ENCODE measurements around the gene MS4A4E. TPM values are rescaled to one million over a fixed set of nuclear protein-coding genes. Genes with fewer than 3 reads are reported as not detected.
"Not testable (repeated sequence)": the region's sequence is repeated elsewhere in the genome, so short reads cannot be mapped to it uniquely, and the experiment has no call there.

The MS4A4E gene
- total RNA-seq, 2 experiments from 2014 or later, result not detected

DNA sequence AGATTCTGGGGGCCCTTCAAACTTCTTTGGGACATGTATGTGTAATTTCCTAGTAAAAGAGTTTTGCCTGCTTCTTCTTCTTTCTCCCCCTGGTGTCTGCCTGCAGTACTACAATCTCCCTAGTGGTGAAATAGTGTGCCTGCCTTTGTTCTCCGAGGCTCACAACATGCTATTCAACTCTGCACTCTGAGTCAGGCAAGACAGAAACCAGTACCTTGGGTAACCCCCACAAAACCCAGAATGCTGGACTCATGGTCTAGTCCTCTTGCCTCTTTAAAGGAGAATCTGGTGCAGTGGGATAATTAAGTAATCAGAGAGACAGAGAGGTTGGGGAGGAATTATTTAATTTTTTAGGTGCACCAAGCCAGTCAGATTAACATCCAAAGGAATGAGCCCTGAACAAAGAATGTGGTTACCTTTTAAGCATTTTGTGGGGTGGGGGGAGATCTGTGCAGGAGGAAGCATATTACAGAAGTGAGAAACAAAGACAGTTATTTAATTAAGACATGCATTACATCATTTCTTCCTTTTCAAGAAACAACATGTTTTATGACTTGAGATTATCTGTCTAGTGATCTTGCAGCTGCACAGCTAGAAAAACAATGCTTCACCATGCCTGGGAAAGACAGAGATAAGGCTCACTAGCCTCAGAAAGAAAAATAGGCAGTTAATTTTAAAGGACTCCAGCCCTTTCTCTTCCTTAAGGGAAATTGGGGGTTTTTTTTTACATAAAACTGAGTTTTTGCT lies 49.1 kb downstream of the MS4A4E start:
- POLR2A ChIA-PET, result interaction anchor here (0.9 kb wide), 1 partner anchor 384 kb away, joined by 4 read pairs; no protein-coding TSS in a partner anchor

GRCh38 chr11:60192564-60192963 lies 50.4 kb downstream of the MS4A4E start:
- BruUV-seq (replicated peaks); CTCF ChIA-PET (ENCODE audit: unreplicated experiment); H2AFZ ChIP-seq (ENCODE audit: low read length); H3K9me2 ChIP-seq (ENCODE audit: insufficient read depth, low read length); H3K79me2 ChIP-seq (ENCODE audit: insufficient read depth, low read depth, low read length); H3K4me1 ChIP-seq (ENCODE audit: insufficient read depth, low read length, poor library complexity, severe bottlenecking); H3K4me3 ChIP-seq (ENCODE audit: low read depth, low read length, poor library complexity, severe bottlenecking); H4K20me1 ChIP-seq (ENCODE audit: insufficient read depth, low read length); H3K27ac ChIP-seq (ENCODE audit: low read depth, low read length, poor library complexity, severe bottlenecking); H3K36me3 ChIP-seq (ENCODE audit: insufficient read depth, low read length); DNase-seq (ENCODE audit: low spot score); H3K9me3 ChIP-seq (ENCODE audit: low read length); H3K4me2 ChIP-seq (ENCODE audit: low read length): not testable (repeated sequence)
- intact Hi-C loops (cut with micrococcal nuclease; ENCODE audit: unreplicated experiment), result loop anchor here (5.0 kb wide), 1 partner anchor 370 kb away; no protein-coding TSS in a partner anchor
- POLR2A ChIA-PET, result interaction anchor here (0.7 kb wide), 1 partner anchor 10 kb away, joined by 3 read pairs; the partner anchor contains the start of gene MS4A6A

More for the DNA sequence above, 49.1 kb downstream of the MS4A4E start:
- Histone ChIP-seq H3K4me3 (ENCODE audit: low read depth, low read length, poor library complexity, severe bottlenecking) (no peak overlapping the region), H3K4me1 (ENCODE audit: insufficient read depth, low read length, poor library complexity, severe bottlenecking) (no peaks in the 10 kb centered on the region), H3K36me3 (ENCODE audit: insufficient read depth, low read length) (no peaks in the 10 kb centered on the region), H3K9me2 (ENCODE audit: insufficient read depth, low read length) (no peaks in the 10 kb centered on the region), H3K9me3 (ENCODE audit: low read length) (peaks cover 6% of the 10 kb centered on the region; the same call in 1 of the 2 replicates), H3K79me2 (ENCODE audit: insufficient read depth, low read depth, low read length) (no peaks in the 10 kb centered on the region), H4K20me1 (ENCODE audit: insufficient read depth, low read length) (no peaks in the 10 kb centered on the region), H3K27ac (ENCODE audit: low read depth, low read length, poor library complexity, severe bottlenecking) (no peak overlapping the region), H3K4me2 (ENCODE audit: low read length) (no peak overlapping the region), H2AFZ (ENCODE audit: low read length) (no peak overlapping the region)
- intact Hi-C loops (cut with micrococcal nuclease; ENCODE audit: unreplicated experiment), result loop anchor here (5.0 kb wide), 1 partner anchor 372 kb away; no protein-coding TSS in a partner anchor
- CTCF ChIA-PET (ENCODE audit: unreplicated experiment), result no interaction called here
- peak; percentile 61 for DNase-seq (ENCODE audit: low spot score)
- TF ChIP-seq, protein P1, sequence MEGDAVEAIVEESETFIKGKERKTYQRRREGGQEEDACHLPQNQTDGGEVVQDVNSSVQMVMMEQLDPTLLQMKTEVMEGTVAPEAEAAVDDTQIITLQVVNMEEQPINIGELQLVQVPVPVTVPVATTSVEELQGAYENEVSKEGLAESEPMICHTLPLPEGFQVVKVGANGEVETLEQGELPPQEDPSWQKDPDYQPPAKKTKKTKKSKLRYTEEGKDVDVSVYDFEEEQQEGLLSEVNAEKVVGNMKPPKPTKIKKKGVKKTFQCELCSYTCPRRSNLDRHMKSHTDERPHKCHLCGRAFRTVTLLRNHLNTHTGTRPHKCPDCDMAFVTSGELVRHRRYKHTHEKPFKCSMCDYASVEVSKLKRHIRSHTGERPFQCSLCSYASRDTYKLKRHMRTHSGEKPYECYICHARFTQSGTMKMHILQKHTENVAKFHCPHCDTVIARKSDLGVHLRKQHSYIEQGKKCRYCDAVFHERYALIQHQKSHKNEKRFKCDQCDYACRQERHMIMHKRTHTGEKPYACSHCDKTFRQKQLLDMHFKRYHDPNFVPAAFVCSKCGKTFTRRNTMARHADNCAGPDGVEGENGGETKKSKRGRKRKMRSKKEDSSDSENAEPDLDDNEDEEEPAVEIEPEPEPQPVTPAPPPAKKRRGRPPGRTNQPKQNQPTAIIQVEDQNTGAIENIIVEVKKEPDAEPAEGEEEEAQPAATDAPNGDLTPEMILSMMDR (conservative IDR thresholded peaks at IDR 0.05; ENCODE audit: low read length), result peak; percentile 92
- TF ChIP-seq EZH2phosphoT487 (IDR thresholded peaks at IDR 0.05; ENCODE audit: borderline replicate concordance, low read depth, low read length), result no peak
- no TSS peak for BruUV-seq (replicated peaks)

DNA sequence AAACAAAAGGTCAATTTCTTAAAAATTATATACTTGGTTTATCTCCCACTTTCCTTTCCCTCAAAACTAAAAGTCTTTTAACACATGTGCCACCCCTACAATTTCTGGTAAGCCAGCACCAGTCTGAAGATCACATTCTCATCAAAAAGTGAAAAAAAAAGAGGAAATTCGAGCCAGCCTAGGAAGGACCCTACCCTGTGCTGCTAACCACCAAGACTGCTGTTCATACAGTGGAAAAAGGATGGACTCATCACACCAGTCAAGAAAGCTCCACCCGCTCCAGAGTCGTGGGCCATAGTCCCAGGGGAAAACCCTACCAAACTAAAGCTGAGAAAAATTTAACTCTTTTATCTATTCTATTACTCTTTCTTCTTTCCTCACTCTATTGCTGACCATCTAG lies 54.5 kb downstream of the MS4A4E start:
- H3K9me2 ChIP-seq (ENCODE audit: insufficient read depth, low read length); BruUV-seq (replicated peaks); H3K4me3 ChIP-seq (ENCODE audit: low read depth, low read length, poor library complexity, severe bottlenecking); DNase-seq (ENCODE audit: low spot score); H4K20me1 ChIP-seq (ENCODE audit: insufficient read depth, low read length); POLR2A ChIA-PET; H3K36me3 ChIP-seq (ENCODE audit: insufficient read depth, low read length); H3K27ac ChIP-seq (ENCODE audit: low read depth, low read length, poor library complexity, severe bottlenecking); H3K9me3 ChIP-seq (ENCODE audit: low read length); H2AFZ ChIP-seq (ENCODE audit: low read length); H3K4me2 ChIP-seq (ENCODE audit: low read length); H3K79me2 ChIP-seq (ENCODE audit: insufficient read depth, low read depth, low read length); intact Hi-C loops (cut with micrococcal nuclease; ENCODE audit: unreplicated experiment): not testable (repeated sequence)
- peaks cover 22% of the 10 kb centered on the region for H3K4me1 ChIP-seq (ENCODE audit: insufficient read depth, low read length, poor library complexity, severe bottlenecking)
- CTCF ChIA-PET (ENCODE audit: unreplicated experiment), result interaction anchor here (0.6 kb wide), 1 partner anchor 464 kb away, joined by 3 read pairs; no protein-coding TSS in a partner anchor

DNA sequence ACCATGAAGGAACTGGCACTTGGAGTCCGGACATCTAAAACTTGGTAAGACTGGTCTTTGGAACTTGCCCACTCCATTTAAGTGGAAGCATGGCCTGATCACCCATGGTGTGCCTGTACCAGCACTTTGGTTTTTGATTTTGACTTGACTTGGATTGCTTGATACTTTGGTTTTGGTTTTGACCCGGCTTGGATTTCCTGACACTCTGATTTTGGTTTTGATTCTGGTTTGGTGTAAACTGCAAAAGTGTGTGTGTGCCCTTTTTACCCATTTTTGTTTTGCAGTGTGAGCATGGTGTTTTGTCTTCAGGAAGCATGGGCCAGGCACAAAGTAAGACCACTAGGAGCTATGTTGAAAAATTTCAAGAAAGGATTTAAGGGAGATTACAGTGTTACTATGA lies 56.8 kb downstream of the MS4A4E start:
- DNase-seq (ENCODE audit: low spot score); H2AFZ ChIP-seq (ENCODE audit: low read length); H3K27ac ChIP-seq (ENCODE audit: low read depth, low read length, poor library complexity, severe bottlenecking); POLR2A ChIA-PET; CTCF ChIA-PET (ENCODE audit: unreplicated experiment); H3K79me2 ChIP-seq (ENCODE audit: insufficient read depth, low read depth, low read length); H3K4me3 ChIP-seq (ENCODE audit: low read depth, low read length, poor library complexity, severe bottlenecking); H3K4me2 ChIP-seq (ENCODE audit: low read length); H3K9me3 ChIP-seq (ENCODE audit: low read length); H4K20me1 ChIP-seq (ENCODE audit: insufficient read depth, low read length); BruUV-seq (replicated peaks); H3K36me3 ChIP-seq (ENCODE audit: insufficient read depth, low read length); intact Hi-C loops (cut with micrococcal nuclease; ENCODE audit: unreplicated experiment); H3K9me2 ChIP-seq (ENCODE audit: insufficient read depth, low read length): not testable (repeated sequence)
- H3K4me1 ChIP-seq (ENCODE audit: insufficient read depth, low read length, poor library complexity, severe bottlenecking), result peaks cover 22% of the 10 kb centered on the region

DNA sequence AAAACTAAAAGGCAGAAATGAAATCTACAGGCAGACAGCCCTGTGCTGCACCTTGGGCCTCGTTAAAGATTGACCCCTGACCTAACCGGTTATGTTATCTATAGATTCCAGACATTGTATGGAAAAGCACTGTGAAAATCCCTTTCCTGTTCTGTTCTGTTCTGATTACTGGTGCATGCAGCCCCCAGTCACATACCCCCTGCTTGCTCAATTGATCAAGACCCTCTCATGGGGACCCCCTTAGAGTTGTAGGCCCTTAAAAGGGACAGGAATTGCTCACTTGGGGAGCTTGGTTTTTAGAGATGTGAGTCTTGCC lies 57.5 kb downstream of the MS4A4E start:
- CTCF ChIA-PET (ENCODE audit: unreplicated experiment); POLR2A ChIA-PET; H3K9me3 ChIP-seq (ENCODE audit: low read length); H2AFZ ChIP-seq (ENCODE audit: low read length); H3K4me3 ChIP-seq (ENCODE audit: low read depth, low read length, poor library complexity, severe bottlenecking); H3K36me3 ChIP-seq (ENCODE audit: insufficient read depth, low read length); H3K79me2 ChIP-seq (ENCODE audit: insufficient read depth, low read depth, low read length); H3K4me2 ChIP-seq (ENCODE audit: low read length); BruUV-seq (replicated peaks); DNase-seq (ENCODE audit: low spot score); H3K9me2 ChIP-seq (ENCODE audit: insufficient read depth, low read length); H3K27ac ChIP-seq (ENCODE audit: low read depth, low read length, poor library complexity, severe bottlenecking); H4K20me1 ChIP-seq (ENCODE audit: insufficient read depth, low read length); intact Hi-C loops (cut with micrococcal nuclease; ENCODE audit: unreplicated experiment): not testable (repeated sequence)
- H3K4me1 ChIP-seq (ENCODE audit: insufficient read depth, low read length, poor library complexity, severe bottlenecking), result peaks cover 22% of the 10 kb centered on the region

All from OCI-LY7 (cell line).